ENCODE data around the gene UBTD2.
A peak's percentile ranks its signal among the peaks of the same experiment; 100 is the strongest.

The UBTD2 gene

DNA sequence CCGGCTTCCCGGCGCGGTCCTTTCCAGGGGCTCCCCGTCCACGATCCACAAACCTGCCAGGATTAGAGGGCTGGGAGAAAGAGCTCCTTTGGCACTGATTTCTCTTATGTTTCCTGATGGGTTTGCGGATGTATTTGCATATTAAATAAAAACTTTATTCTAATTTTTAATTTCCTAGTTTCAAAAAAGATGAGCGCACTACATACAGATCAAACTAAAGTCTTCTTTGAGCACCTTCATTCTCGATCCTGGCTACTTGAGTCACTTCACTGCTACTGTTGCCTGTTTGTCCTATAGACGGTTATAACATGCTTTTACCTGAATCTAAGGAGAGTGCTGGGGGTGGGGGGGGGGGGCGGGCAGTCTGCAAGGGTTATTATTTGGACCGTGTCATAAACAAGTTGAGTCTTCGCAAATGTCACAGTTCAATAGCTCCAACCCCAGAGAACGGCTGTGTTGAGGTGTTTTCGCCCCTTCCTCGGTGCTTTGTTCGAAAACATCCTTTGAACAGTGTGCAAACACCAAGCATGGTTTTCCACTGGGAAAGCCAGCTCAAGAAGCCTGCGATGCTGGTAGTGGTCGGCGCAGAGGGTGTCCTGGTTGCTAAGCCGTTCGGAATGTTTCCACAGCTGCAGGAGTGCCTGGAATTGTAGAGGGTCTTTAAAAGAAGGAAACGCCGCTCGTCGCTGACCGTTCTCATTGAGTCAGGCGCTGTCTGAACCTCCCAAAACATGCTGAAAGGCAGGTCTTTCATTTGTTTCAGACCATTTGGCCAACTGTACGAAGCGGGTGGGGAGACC, 94.5 kb downstream of the UBTD2 start:
- H3K4me3 ChIP-seq (ENCODE audit: low read depth, low read length): peak overlapping the region; percentile 94

DNA sequence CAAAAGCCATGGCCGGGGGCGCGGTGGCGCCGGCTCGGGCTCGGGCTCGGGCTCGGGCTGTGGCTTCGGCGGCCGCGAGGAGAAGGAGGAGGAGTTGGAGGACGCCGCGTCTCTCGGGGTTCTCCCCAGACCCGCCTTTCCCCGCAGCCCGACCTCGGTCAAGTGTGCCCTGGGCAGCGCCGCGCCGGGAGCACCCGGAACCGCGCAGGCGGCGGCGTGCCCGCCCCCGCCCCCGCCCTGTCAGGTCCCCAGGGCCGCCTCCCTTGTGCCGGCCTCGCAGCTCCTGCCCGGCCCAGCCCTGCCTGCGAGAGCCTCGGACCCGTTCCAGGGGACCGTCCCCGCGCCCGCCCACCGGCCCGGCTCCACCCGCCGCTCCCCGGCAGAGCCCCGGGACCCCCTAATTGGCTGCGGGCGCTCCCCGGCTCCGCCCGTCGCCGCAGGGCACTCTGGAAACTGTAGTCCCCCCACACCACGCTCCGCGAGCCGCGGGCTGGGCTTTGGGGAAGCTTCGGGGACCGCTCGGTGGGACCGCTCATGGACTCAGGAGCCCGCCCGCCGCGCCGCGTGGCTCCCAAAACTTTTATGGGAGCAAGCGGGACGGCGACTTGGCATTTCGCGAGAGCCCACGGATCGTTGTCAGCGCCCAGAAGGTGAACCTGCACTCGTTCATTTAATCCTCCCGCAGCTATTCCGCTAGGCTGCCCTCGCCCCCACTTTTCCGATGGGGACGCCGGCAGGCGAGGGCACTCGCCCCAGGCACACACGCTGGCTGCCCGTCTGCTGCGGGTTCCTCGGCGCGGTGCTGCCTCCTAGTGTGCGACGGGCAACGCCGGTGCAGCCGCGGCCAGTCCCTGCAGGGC, 95.3 kb downstream of the UBTD2 start, which contains the start of gene STK10:
Gene STK10, minus strand, starts transcription at position 192 of the 860 bp plus-strand sequence. Its CDS starts 182 bp downstream, at position 10.
- TF ChIP-seq, protein P1, sequence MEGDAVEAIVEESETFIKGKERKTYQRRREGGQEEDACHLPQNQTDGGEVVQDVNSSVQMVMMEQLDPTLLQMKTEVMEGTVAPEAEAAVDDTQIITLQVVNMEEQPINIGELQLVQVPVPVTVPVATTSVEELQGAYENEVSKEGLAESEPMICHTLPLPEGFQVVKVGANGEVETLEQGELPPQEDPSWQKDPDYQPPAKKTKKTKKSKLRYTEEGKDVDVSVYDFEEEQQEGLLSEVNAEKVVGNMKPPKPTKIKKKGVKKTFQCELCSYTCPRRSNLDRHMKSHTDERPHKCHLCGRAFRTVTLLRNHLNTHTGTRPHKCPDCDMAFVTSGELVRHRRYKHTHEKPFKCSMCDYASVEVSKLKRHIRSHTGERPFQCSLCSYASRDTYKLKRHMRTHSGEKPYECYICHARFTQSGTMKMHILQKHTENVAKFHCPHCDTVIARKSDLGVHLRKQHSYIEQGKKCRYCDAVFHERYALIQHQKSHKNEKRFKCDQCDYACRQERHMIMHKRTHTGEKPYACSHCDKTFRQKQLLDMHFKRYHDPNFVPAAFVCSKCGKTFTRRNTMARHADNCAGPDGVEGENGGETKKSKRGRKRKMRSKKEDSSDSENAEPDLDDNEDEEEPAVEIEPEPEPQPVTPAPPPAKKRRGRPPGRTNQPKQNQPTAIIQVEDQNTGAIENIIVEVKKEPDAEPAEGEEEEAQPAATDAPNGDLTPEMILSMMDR (IDR thresholded peaks at IDR 0.05; ENCODE audit: low read depth, low read length): peak; percentile 93

More for the DNA sequence above, 94.5 kb downstream of the UBTD2 start:
- TF ChIP-seq, protein P1 (IDR thresholded peaks at IDR 0.05; ENCODE audit: low read depth, low read length): no peak

DNA sequence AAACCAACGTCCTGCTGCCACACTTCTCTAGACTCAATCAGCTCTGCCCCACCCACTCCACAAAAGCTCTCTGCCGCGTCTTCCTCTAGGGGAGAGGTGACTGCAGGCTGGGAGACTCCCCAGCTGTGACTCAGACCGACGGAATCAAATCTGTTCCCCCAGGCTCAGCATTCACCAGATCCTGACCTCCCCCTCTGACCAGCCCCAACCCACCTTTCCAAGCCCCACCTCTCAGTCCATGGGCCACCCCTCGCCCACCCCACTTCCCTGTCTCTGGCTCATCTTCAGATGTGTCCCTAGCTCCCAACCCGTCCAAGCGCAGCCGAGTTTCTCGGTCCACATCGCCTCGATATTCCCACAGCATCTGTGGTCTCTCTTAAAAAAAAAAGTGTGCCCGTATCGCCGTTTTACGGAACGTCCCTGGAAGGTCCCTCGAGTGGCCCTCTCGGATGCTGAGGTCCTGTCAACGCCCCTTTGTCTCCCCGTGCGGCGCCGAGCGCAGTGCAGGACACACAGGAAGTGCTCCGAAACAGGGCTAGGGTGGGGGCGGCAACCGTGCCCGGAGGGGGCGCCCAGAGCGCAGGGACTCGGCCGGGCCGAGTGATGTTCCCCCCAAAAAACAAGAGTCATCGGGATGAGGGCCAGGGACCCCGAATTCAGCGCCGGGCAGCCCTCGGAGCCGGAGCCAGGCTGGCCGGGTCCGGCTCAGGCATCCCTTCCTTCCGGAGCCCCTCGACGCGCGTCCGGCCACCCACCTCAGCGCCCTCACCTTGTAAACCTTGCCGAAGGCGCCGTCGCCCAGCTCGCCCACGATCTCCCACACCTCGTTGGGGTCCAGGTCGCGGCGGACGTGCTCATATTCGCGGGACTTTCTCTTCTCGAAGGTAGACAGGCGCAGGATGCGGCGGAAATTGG, 96.2 kb downstream of the UBTD2 start:
- H3K4me3 ChIP-seq (ENCODE audit: low read depth, low read length): peak overlapping the region; percentile 94
- TF ChIP-seq, protein P1 (IDR thresholded peaks at IDR 0.05; ENCODE audit: low read depth, low read length): 0 out of 2 replicates have a peak, but pooled peaks have one; percentile 14

More for the DNA sequence above, 95.3 kb downstream of the UBTD2 start, which contains the start of gene STK10:
- peak within 1 kb of the TSS; percentile 94 for H3K4me3 ChIP-seq (ENCODE audit: low read depth, low read length)

DNA sequence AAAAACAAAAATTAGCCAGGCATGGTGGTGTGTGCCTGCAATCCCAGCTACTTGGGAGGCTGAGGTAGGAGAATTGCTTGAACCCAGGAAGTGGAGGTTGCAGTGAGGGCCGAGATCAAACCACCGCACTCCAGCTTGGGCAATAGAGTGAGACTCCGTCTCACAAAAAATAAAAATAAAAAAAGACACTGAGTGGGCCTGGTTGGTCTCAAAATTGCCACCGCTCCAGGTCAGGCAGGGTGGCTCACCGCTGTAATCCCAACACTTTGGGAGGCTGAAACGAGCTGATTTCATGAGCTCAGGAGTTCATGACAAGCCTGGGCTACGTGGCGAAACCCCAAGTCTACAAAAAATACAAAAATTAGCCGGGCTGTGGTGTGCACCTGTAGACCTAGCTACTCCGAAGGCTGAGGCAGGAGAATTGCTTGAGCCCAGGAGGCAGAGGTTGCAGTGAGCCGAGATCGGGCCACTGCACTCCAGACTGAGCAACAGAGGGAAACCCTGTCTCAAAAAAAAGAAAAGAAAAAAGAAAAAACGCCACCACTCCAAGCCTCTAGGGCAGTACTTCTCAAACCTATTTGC, 97.4 kb downstream of the UBTD2 start:
- H3K4me3 ChIP-seq (ENCODE audit: low read depth, low read length): peak overlapping the region; percentile 94
- TF ChIP-seq, protein P1 (IDR thresholded peaks at IDR 0.05; ENCODE audit: low read depth, low read length): no peak

DNA sequence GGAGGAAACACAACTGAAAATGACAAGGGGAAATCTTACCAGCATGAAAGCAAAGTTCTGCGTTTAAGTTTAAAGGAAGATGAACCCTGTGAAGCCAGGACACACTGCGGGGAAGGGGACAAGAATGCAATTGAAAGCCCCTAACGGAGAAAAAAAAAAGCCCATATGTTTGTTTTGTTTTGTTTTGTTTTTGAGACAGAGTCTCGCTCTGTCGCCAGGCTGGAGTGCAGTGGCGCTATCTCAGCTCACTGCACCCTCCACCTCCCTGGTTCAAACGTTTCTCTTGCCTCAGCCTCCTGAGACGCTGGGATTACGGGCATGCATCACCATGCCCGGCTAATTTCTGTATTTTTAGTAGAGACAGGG, 98.5 kb downstream of the UBTD2 start:
- no peak overlapping the region for H3K4me3 ChIP-seq (ENCODE audit: low read depth, low read length)
- TF ChIP-seq, protein P1 (IDR thresholded peaks at IDR 0.05; ENCODE audit: low read depth, low read length): no peak

DNA sequence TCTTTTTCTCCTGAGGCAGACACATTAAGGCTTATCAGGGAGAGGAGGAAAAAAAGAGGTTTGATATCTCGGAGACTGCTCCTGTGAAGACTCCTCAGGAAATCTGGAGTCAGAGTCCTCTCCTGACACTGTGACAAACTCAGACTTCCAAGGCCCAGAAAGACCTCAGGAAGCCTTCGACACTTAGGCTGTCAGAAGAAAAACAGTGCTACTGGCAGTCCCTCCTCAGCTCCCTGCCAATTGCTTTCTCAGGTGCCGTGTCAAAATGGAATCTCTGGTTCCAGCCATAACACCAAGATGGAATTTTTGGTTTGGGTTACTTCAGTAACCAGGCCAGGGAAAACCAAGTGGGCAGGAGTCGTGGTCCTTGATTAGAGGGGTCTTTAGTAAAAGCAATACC, 99.7 kb downstream of the UBTD2 start:
- TF ChIP-seq, protein P1 (IDR thresholded peaks at IDR 0.05; ENCODE audit: low read depth, low read length): no peak
- H3K4me3 ChIP-seq (ENCODE audit: low read depth, low read length): no peak overlapping the region

Measured in WI38 (cell line).